ENCODE results near the gene RAPGEF3. TPM values are rescaled to one million over a fixed set of nuclear protein-coding genes. Genes with fewer than 3 reads are reported as not detected.

RAPGEF3 gene
- total and polyA plus RNA-seq, 9 of the 15 experiments (the other 6 are each of a cell fraction or from before 2014, with no cell fraction given) = 0.03 to 0.78 (median 0.37) TPM; not detected in 1

- POLR2A ChIA-PET = interaction anchor here (0.6 to 2.0 kb wide), 9 partner anchors 11 to 211 kb away, joined by 3 to 5 read pairs (median 3); partner anchors contain the start of gene RAPGEF3
- Histone ChIP-seq H3K4me2 (ENCODE audit: insufficient read depth, low read length) (no peak overlapping the region), H3K9me1 (ENCODE audit: control insufficient read depth, insufficient read depth, low read length) (no peaks in the 10 kb centered on the region), H2AFZ (ENCODE audit: low read depth, low read length) (no peak overlapping the region), H3K27ac (ENCODE audit: extremely low read depth, low read depth, low read length) (no peak overlapping the region), H4K20me1 (replicated peaks; ENCODE audit: control insufficient read depth, insufficient read depth, low read length) (no peaks in the 10 kb centered on the region; the same call in 1 of the 2 replicates), H3K27me3 (ENCODE audit: control insufficient read depth in 2 of 2, insufficient read depth in 2 of 2, low read length in 2 of 2) (peaks cover 21 to 59% of the 10 kb centered on the region in 2 experiments), H3K36me3 (ENCODE audit: control insufficient read depth, insufficient read depth, low read length) (no peaks in the 10 kb centered on the region), H3K9me3 (replicated peaks; ENCODE audit: control insufficient read depth, insufficient read depth, low read depth, low read length) (no peaks in the 10 kb centered on the region), H3K79me2 (ENCODE audit: control insufficient read depth, insufficient read depth, low read length) (no peaks in the 10 kb centered on the region), H3K4me3 (no peak overlapping the region), H3K4me1 (replicated peaks in 1 of 2; ENCODE audit: control insufficient read depth in 2 of 2, insufficient read depth in 2 of 2, low read length in 2 of 2) (peaks cover 19 to 48% of the 10 kb centered on the region in 2 experiments), H3K9ac (ENCODE audit: insufficient read depth in 1 of 2, low read depth in 2 of 2, low read length in 2 of 2) (peak overlapping the region in 1 of 2 experiments; percentile 81; a peak in 2 of 4 replicates)
- CTCF ChIA-PET (ENCODE audit: low intra/inter-chr PET ratio) = interaction anchor here (0.6 to 5.5 kb wide), 7 partner anchors 16 to 446 kb away, joined by 3 to 59 read pairs (median 16); partner anchors contain the start of gene SLC48A1
- ATAC-seq (peak; percentile 52; the same call in 2 of the 3 replicates), DNase-seq (ENCODE audit: extremely low read depth in 1 of 4, low spot score in 3 of 4) (peak; percentile 38 to 48 (median 44)), FAIRE-seq (peak; percentile 79)
- 5% methylated on average over 8 of the region's 10 CpGs for WGBS (ENCODE audit: insufficient coverage, low coverage, missing lambda C conversion rate)
- in situ Hi-C loops (cut with MboI) = no loop called here
- intact Hi-C loops (cut with micrococcal nuclease) = loop anchor here (2.0 kb wide), 1 partner anchor 23 kb away; no protein-coding TSS in a partner anchor
- no TSS peak for BruUV-seq (replicated peaks)
- TF ChIP-seq MTA1 (IDR thresholded peaks at IDR 0.05; ENCODE audit: borderline replicate concordance) (peak; percentile 49; the same call in 1 of the 2 replicates), HNRNPUL1 (IDR thresholded peaks at IDR 0.05; ENCODE audit: low read length) (no peak), TEAD1 (CRISPR knock-in tag; IDR thresholded peaks at IDR 0.05) (peak; percentile 42 to 82; a peak in 1 of 4 replicates), FOXA1 (IDR thresholded peaks at IDR 0.05; ENCODE audit: borderline replicate concordance) (no peak), CTCF (IDR thresholded peaks at IDR 0.05 in 2 of 3, conservative IDR thresholded peaks at IDR 0.05 in 1 of 3; ENCODE audit: insufficient read depth in 2 of 3, low read depth in 1 of 3, low read length in 3 of 3) (peak; percentile 69 to 77 (median 73)), HDAC2 (IDR thresholded peaks at IDR 0.05) (0 out of 2 replicates have a peak, but pooled peaks have one; percentile 33), EGR1 (conservative IDR thresholded peaks at IDR 0.05) (no peak), SMC3 (conservative IDR thresholded peaks at IDR 0.05; ENCODE audit: insufficient read depth, low read depth, low read length) (peak; percentile 58; the same call in 1 of the 2 replicates), IRF9 (tag; IDR thresholded peaks at IDR 0.05) (no peak)
These were observed 14.6 kb downstream of the RAPGEF3 start for GRCh38 chr12:47744005-47744651.
